ENCODE results near the gene KCNMB2. TPM values are rescaled to one million over a fixed set of nuclear protein-coding genes. Genes with fewer than 3 reads are reported as not detected.

Gene KCNMB2
- total and polyA plus RNA-seq, 2 experiments from 2014 or later: not detected

- no peaks in the 10 kb centered on the region for H3K79me2 ChIP-seq (ENCODE audit: insufficient read depth)
- no peaks in the 10 kb centered on the region for H3F3A ChIP-seq (ENCODE audit: insufficient read depth)
- H3K9ac ChIP-seq: no peak overlapping the region
- no peak overlapping the region for H3K4me3 ChIP-seq
- H3K27me3 ChIP-seq (replicated peaks; ENCODE audit: insufficient read depth): no peaks in the 10 kb centered on the region
- in situ Hi-C loops (cut with MboI): no loop called here
- no peaks in the 10 kb centered on the region for H3K36me3 ChIP-seq (ENCODE audit: low read depth)
- H3K4me2 ChIP-seq (ENCODE audit: unreplicated experiment): no peak overlapping the region
- TF ChIP-seq EZH2phosphoT487 (IDR thresholded peaks at IDR 0.05; ENCODE audit: insufficient read depth, low read depth): no peak
- TF ChIP-seq EZH2 (IDR thresholded peaks at IDR 0.05; ENCODE audit: insufficient read depth, poor library complexity, severe bottlenecking): no peak
- no peaks in the 10 kb centered on the region for H3K9me3 ChIP-seq (ENCODE audit: low read depth)
- DNase-seq: no peak
- H3K4me1 ChIP-seq (ENCODE audit: insufficient read depth): no peaks in the 10 kb centered on the region
- no peak overlapping the region for H2AFZ ChIP-seq
- no peaks in the 10 kb centered on the region for H3K9me2 ChIP-seq (ENCODE audit: insufficient read depth)
- 4 to 9% methylated on average over 3 of the region's 3 CpGs for WGBS, 2 experiments (ENCODE audit: low coverage in 1 of 2, low lambda C conversion rate in 2 of 2, missing lambda C conversion rate in 2 of 2)
- H4K20me1 ChIP-seq (ENCODE audit: insufficient read depth): no peaks in the 10 kb centered on the region
- no peak overlapping the region for H3K27ac ChIP-seq
Observed at GRCh38 chr3:178680037-178680436, 143.8 kb downstream of the KCNMB2 start.

DNA sequence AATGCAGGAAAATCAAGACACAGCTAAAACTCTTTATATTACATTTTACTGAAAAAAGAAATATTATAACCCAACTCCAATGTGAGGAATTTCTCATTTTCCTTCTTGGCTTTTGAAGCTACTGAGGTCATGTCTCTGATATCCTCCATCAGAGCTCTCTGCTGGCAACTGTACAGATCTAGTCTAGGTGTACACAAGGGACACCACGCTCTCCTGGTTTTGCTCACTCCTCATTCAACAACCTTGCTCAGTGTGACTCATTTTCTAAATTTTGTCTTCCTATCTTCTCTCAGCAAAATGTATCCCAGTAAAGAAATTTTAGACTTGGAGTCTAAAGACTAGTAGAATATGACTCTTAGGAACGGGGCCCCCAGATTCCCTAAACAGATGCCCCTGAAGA lies 144.3 kb downstream of the KCNMB2 start:
- Histone ChIP-seq H3K36me3 (ENCODE audit: low read depth) (no peaks in the 10 kb centered on the region), H2AFZ (no peak overlapping the region), H3K27me3 (replicated peaks; ENCODE audit: insufficient read depth) (no peaks in the 10 kb centered on the region), H3K9me2 (ENCODE audit: insufficient read depth) (no peaks in the 10 kb centered on the region), H4K20me1 (ENCODE audit: insufficient read depth) (no peaks in the 10 kb centered on the region), H3F3A (ENCODE audit: insufficient read depth) (no peaks in the 10 kb centered on the region), H3K4me2 (ENCODE audit: unreplicated experiment) (no peak overlapping the region), H3K9ac (no peak overlapping the region), H3K9me3 (ENCODE audit: low read depth) (no peaks in the 10 kb centered on the region), H3K27ac (no peak overlapping the region), H3K79me2 (ENCODE audit: insufficient read depth) (no peaks in the 10 kb centered on the region), H3K4me1 (ENCODE audit: insufficient read depth) (no peaks in the 10 kb centered on the region), H3K4me3 (no peak overlapping the region)
- no peak for DNase-seq
- no peak for TF ChIP-seq EZH2 (IDR thresholded peaks at IDR 0.05; ENCODE audit: insufficient read depth, poor library complexity, severe bottlenecking)
- no peak for TF ChIP-seq EZH2phosphoT487 (IDR thresholded peaks at IDR 0.05; ENCODE audit: insufficient read depth, low read depth)
- in situ Hi-C loops (cut with MboI): no loop called here
- WGBS, 2 experiments (ENCODE audit: low coverage in 1 of 2, low lambda C conversion rate in 2 of 2, missing lambda C conversion rate in 2 of 2): 8 to 14% methylated on average over 2 of the region's 2 CpGs

GRCh38 chr3:178684881-178685590 lies 148.8 kb downstream of the KCNMB2 start:
- H3K4me3 ChIP-seq: no peak overlapping the region
- no peak for TF ChIP-seq EZH2phosphoT487 (IDR thresholded peaks at IDR 0.05; ENCODE audit: insufficient read depth, low read depth)
- no peak for TF ChIP-seq EZH2 (IDR thresholded peaks at IDR 0.05; ENCODE audit: insufficient read depth, poor library complexity, severe bottlenecking)
- DNase-seq: no peak
- no peaks in the 10 kb centered on the region for H3K79me2 ChIP-seq (ENCODE audit: insufficient read depth)
- WGBS, 2 experiments (ENCODE audit: low coverage in 1 of 2, low lambda C conversion rate in 2 of 2, missing lambda C conversion rate in 2 of 2): 31 to 36% methylated on average over 1 of the region's 1 CpG
- H3K36me3 ChIP-seq (ENCODE audit: low read depth): no peaks in the 10 kb centered on the region
- H3F3A ChIP-seq (ENCODE audit: insufficient read depth): no peaks in the 10 kb centered on the region
- H3K4me1 ChIP-seq (ENCODE audit: insufficient read depth): no peaks in the 10 kb centered on the region
- no peaks in the 10 kb centered on the region for H4K20me1 ChIP-seq (ENCODE audit: insufficient read depth)
- no peaks in the 10 kb centered on the region for H3K9me2 ChIP-seq (ENCODE audit: insufficient read depth)
- H3K27ac ChIP-seq: no peak overlapping the region
- no peak overlapping the region for H3K4me2 ChIP-seq (ENCODE audit: unreplicated experiment)
- H3K9ac ChIP-seq: no peak overlapping the region
- no peaks in the 10 kb centered on the region for H3K9me3 ChIP-seq (ENCODE audit: low read depth)
- in situ Hi-C loops (cut with MboI): no loop called here
- no peak overlapping the region for H2AFZ ChIP-seq
- no peaks in the 10 kb centered on the region for H3K27me3 ChIP-seq (replicated peaks; ENCODE audit: insufficient read depth)

GRCh38 chr3:178685591-178685906 lies 149.3 kb downstream of the KCNMB2 start:
- TF ChIP-seq EZH2phosphoT487 (IDR thresholded peaks at IDR 0.05; ENCODE audit: insufficient read depth, low read depth) (no peak), EZH2 (IDR thresholded peaks at IDR 0.05; ENCODE audit: insufficient read depth, poor library complexity, severe bottlenecking) (no peak)
- H2AFZ ChIP-seq: no peak overlapping the region
- H3K79me2 ChIP-seq (ENCODE audit: insufficient read depth): no peaks in the 10 kb centered on the region
- no peaks in the 10 kb centered on the region for H3K9me2 ChIP-seq (ENCODE audit: insufficient read depth)
- no peaks in the 10 kb centered on the region for H3K4me1 ChIP-seq (ENCODE audit: insufficient read depth)
- no peak overlapping the region for H3K27ac ChIP-seq
- 3 to 5% methylated on average over 3 of the region's 3 CpGs for WGBS, 2 experiments (ENCODE audit: low coverage in 1 of 2, low lambda C conversion rate in 2 of 2, missing lambda C conversion rate in 2 of 2)
- in situ Hi-C loops (cut with MboI): no loop called here
- no peaks in the 10 kb centered on the region for H3K9me3 ChIP-seq (ENCODE audit: low read depth)
- H3K4me3 ChIP-seq: no peak overlapping the region
- no peaks in the 10 kb centered on the region for H3K36me3 ChIP-seq (ENCODE audit: low read depth)
- no peak overlapping the region for H3K9ac ChIP-seq
- H3F3A ChIP-seq (ENCODE audit: insufficient read depth): no peaks in the 10 kb centered on the region
- no peak for DNase-seq
- no peaks in the 10 kb centered on the region for H4K20me1 ChIP-seq (ENCODE audit: insufficient read depth)
- H3K27me3 ChIP-seq (replicated peaks; ENCODE audit: insufficient read depth): no peaks in the 10 kb centered on the region
- no peak overlapping the region for H3K4me2 ChIP-seq (ENCODE audit: unreplicated experiment)

DNA sequence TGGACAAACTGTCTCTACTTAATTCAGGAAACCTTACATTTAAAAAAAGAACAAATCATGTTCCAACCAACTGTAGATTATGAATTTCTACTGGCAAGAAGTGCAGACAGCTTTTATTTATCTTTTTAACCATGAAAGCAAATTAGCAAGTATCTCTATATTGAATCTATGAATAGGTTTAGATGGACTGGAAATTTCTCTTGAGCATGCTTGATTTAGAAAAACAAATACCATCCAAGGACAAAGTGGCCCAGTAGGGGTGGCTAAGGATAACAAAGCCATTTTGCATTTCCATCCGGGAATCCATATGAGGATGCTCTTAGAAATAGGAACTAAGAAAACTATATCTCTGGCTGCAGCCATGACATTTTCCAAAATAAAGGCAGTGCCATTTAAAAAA lies 150.6 kb downstream of the KCNMB2 start:
- H3K27ac ChIP-seq: no peak overlapping the region
- DNase-seq: no peak
- no peak overlapping the region for H3K4me3 ChIP-seq
- in situ Hi-C loops (cut with MboI): no loop called here
- H3K4me1 ChIP-seq (ENCODE audit: insufficient read depth): no peaks in the 10 kb centered on the region
- H4K20me1 ChIP-seq (ENCODE audit: insufficient read depth): no peaks in the 10 kb centered on the region
- H3K9ac ChIP-seq: no peak overlapping the region
- H3K79me2 ChIP-seq (ENCODE audit: insufficient read depth): no peaks in the 10 kb centered on the region
- no peak overlapping the region for H3K4me2 ChIP-seq (ENCODE audit: unreplicated experiment)
- TF ChIP-seq EZH2phosphoT487 (IDR thresholded peaks at IDR 0.05; ENCODE audit: insufficient read depth, low read depth): no peak
- no peak for TF ChIP-seq EZH2 (IDR thresholded peaks at IDR 0.05; ENCODE audit: insufficient read depth, poor library complexity, severe bottlenecking)
- no peak overlapping the region for H2AFZ ChIP-seq
- no peaks in the 10 kb centered on the region for H3F3A ChIP-seq (ENCODE audit: insufficient read depth)
- WGBS, 2 experiments (ENCODE audit: low coverage in 1 of 2, low lambda C conversion rate in 2 of 2, missing lambda C conversion rate in 2 of 2): 22 to 35% methylated on average over 1 of the region's 1 CpG
- H3K9me2 ChIP-seq (ENCODE audit: insufficient read depth): no peaks in the 10 kb centered on the region
- no peaks in the 10 kb centered on the region for H3K36me3 ChIP-seq (ENCODE audit: low read depth)
- no peaks in the 10 kb centered on the region for H3K27me3 ChIP-seq (replicated peaks; ENCODE audit: insufficient read depth)
- H3K9me3 ChIP-seq (ENCODE audit: low read depth): no peaks in the 10 kb centered on the region

Measured in GM23248 (cell line).